Endothelial cell (in vitro differentiated cells): ENCODE data around the gene HS3ST4. TPM values are rescaled to one million over a fixed set of nuclear protein-coding genes. Genes with fewer than 3 reads are reported as not detected.
A peak's percentile ranks its signal among the peaks of the same experiment; 100 is the strongest.

Source experiments
- DNase-seq: peaks from one replicate; pipeline ENCODE4 v3.0.0; 2021; ENCODE audit warnings: low spot score
- H3K27ac Mint-ChIP-seq: one replicate; pipeline ENCODE4 v1.8.0; 2021; ENCODE audit warnings: mixed read lengths, inconsistent platforms; ENCODE audit not compliant: unreplicated experiment
- H3K27me3 Mint-ChIP-seq: one replicate; pipeline ENCODE4 v1.8.0; 2021; ENCODE audit warnings: mild to moderate bottlenecking, moderate library complexity, mixed read lengths, inconsistent platforms; ENCODE audit not compliant: unreplicated experiment
- H3K36me3 Mint-ChIP-seq: one replicate; pipeline ENCODE4 v1.8.0; 2021; ENCODE audit warnings: mild to moderate bottlenecking, low read depth, mixed read lengths, inconsistent platforms; ENCODE audit not compliant: unreplicated experiment
- H3K4me1 Mint-ChIP-seq: one replicate; pipeline ENCODE4 v1.8.0; 2021; ENCODE audit warnings: mild to moderate bottlenecking, mixed read lengths, inconsistent platforms; ENCODE audit not compliant: unreplicated experiment
- H3K4me3 Mint-ChIP-seq: one replicate; pipeline ENCODE4 v1.8.0; 2021; ENCODE audit warnings: mild to moderate bottlenecking, mixed read lengths, inconsistent platforms; ENCODE audit not compliant: unreplicated experiment
- H3K9me3 Mint-ChIP-seq: one replicate; pipeline ENCODE4 v1.8.0; 2021; ENCODE audit warnings: mixed read lengths, inconsistent platforms; ENCODE audit not compliant: unreplicated experiment
- total RNA-seq: library from RNA; stranded (reverse); fragmentation: NEBNext Ultra II Directional; extraction: Animal tissue kit (Norgen Biotek cat#: 25700); gene quantifications from one replicate; pipeline ENCODE4 v1.2.1, GENCODE V29; 2021; ENCODE audit not compliant: unreplicated experiment
- TF ChIP-seq, protein P1 (sequence below): fragments of 200-600 bp; sonication (generic); IDR thresholded peaks from one replicate; pipeline ENCODE4 v1.5.0; 2021; ENCODE audit warnings: antibody characterized with exemption; ENCODE audit not compliant: unreplicated experiment

The HS3ST4 gene
- total RNA-seq, 1 donor from 2014 or later: 4.8 TPM

DNA sequence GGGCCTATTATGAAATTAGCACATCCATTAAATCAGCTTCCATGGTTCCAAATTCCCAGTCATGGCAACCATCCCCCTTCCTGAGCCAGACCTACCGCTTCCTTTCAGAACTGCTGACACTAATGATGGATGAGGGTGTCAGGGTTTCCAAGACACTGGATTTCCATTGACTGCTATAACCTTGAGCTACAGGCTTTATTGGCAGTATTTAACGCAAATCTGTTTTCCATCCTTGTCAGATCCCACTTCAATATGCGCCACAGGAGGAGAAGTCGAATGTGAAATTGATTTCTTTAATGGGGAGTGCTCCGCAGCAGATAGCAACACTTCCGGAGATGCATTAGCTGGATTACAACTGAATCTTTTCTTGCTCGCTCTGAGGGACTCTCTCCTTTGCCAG is 197.1 kb downstream of the HS3ST4 start:
- Mint-ChIP-seq H3K27ac (no peak overlapping the region), H3K27me3 (peaks cover 6% of the 10 kb centered on the region), H3K36me3 (peaks cover 4% of the 10 kb centered on the region), H3K4me3 (no peak overlapping the region), H3K9me3 (peaks cover 9% of the 10 kb centered on the region), H3K4me1 (no peaks in the 10 kb centered on the region)
- DNase-seq: no peak
- TF ChIP-seq, protein P1, sequence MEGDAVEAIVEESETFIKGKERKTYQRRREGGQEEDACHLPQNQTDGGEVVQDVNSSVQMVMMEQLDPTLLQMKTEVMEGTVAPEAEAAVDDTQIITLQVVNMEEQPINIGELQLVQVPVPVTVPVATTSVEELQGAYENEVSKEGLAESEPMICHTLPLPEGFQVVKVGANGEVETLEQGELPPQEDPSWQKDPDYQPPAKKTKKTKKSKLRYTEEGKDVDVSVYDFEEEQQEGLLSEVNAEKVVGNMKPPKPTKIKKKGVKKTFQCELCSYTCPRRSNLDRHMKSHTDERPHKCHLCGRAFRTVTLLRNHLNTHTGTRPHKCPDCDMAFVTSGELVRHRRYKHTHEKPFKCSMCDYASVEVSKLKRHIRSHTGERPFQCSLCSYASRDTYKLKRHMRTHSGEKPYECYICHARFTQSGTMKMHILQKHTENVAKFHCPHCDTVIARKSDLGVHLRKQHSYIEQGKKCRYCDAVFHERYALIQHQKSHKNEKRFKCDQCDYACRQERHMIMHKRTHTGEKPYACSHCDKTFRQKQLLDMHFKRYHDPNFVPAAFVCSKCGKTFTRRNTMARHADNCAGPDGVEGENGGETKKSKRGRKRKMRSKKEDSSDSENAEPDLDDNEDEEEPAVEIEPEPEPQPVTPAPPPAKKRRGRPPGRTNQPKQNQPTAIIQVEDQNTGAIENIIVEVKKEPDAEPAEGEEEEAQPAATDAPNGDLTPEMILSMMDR: no peak

DNA sequence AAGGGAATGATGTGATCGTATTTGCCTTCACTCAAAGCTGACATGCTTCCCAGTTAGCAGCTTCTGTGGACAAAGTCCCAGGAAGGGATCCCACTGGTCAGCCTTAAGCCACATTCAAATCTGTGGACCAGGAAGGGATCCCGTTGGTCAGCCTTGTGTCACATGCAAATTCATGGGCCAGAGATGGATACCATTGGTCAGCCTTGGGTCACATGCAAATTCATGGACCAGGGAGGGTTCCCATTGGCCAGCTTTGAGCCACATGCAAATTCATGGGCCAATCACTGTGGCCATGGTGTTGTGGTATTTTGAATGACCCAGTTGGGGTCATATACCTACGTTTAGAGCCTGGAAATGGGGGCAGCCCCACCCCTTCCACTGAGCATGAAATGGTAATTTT is 201.6 kb downstream of the HS3ST4 start:
- Mint-ChIP-seq H3K36me3 (peaks cover 8% of the 10 kb centered on the region), H3K4me1 (peaks cover 5% of the 10 kb centered on the region), H3K27ac (no peak overlapping the region), H3K27me3 (peaks cover 3% of the 10 kb centered on the region), H3K4me3 (no peak overlapping the region), H3K9me3 (peaks cover 11% of the 10 kb centered on the region)
- TF ChIP-seq, protein P1: no peak
- no peak for DNase-seq

DNA sequence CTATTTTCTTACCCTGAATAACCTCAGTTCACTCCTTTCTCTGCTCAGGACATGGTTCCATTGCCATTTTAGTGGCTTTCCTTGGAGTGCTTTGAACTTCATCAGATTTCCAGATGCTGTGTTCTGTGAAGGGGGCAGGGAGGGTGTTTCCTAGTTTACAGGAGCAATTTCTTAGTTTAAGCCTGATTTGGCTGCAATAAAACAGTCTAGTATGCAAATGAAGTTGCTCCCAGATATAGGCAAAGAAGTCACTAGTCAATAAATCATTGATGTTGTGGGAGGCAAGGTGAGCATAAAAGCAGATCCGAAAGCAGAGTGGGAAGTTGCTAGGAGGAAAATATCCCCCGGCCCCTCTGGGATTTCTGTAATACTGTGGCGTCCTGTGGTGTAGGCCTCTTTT is 202.3 kb downstream of the HS3ST4 start:
- no peak overlapping the region for H3K4me3 Mint-ChIP-seq
- H3K27me3 Mint-ChIP-seq: peaks cover 3% of the 10 kb centered on the region
- no peak for DNase-seq
- H3K27ac Mint-ChIP-seq: no peak overlapping the region
- TF ChIP-seq, protein P1: no peak
- peaks cover 11% of the 10 kb centered on the region for H3K9me3 Mint-ChIP-seq
- peaks cover 8% of the 10 kb centered on the region for H3K36me3 Mint-ChIP-seq
- peaks cover 5% of the 10 kb centered on the region for H3K4me1 Mint-ChIP-seq

DNA sequence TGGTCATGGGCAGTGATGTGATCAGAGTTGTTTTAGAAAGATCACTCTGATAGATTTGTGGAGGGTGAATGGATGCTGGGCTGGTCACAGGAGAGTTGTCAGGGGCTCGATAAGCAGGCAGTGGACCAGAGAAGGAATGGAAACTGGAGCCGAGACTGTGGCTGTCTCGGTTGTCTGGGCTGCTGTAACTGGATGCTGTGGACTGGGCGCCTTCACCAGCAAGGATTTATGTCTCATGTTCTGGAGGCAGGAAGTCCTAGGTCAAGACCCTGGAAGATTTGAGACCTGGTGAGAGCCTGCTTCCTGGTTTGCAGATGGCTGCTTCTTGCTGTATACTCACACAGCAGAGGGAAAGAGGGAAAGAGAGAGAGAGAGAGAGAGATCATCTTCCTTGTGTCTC is 203.6 kb downstream of the HS3ST4 start:
- H3K36me3 Mint-ChIP-seq: peaks cover 8% of the 10 kb centered on the region
- no peak for DNase-seq
- H3K4me1 Mint-ChIP-seq: peaks cover 5% of the 10 kb centered on the region
- no peak overlapping the region for H3K4me3 Mint-ChIP-seq
- TF ChIP-seq, protein P1: no peak
- peak overlapping the region; percentile 54 for H3K27ac Mint-ChIP-seq
- H3K9me3 Mint-ChIP-seq: peaks cover 11% of the 10 kb centered on the region
- H3K27me3 Mint-ChIP-seq: peaks cover 3% of the 10 kb centered on the region

DNA sequence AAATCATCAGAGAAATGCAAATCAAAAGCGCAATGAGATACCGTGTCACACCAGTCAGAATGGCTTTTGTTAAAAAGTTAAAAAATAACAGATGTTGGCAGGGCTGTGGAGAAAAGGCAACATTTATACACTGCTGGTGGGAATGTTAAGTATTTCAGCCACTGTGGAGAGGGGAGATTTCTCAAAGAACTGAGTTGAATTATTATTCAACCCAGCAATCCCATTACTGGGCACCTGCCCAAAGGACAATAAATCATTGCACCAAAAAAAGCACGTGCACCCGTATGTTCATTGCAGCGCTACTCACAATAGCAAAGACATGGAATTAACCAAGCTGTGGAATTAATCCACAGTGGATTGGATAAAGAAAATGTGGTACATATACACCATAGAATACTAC is 204.7 kb downstream of the HS3ST4 start:
- Mint-ChIP-seq H3K9me3 (peaks cover 11% of the 10 kb centered on the region), H3K36me3 (peaks cover 8% of the 10 kb centered on the region), H3K4me1 (peaks cover 5% of the 10 kb centered on the region), H3K27ac (no peak overlapping the region), H3K27me3 (no peaks in the 10 kb centered on the region), H3K4me3 (no peak overlapping the region)
- DNase-seq: no peak
- TF ChIP-seq, protein P1: no peak
